HCT116 (cell line): ENCODE measurements around the gene MEF2D. TPM values are rescaled to one million over a fixed set of nuclear protein-coding genes. Genes with fewer than 3 reads are reported as not detected.

Experiments used
- ATAC-seq: fragments of 200-7000 bp; cut with Tn5 transposase; 2 replicates; pipeline ENCODE4 v1.9.1; 2020; ENCODE audit warnings: mild to moderate bottlenecking, moderate library complexity
- BruUV-seq: library from RNA; stranded (reverse); fragments of 400-500 nt; replicated peaks from 2 replicates; lab custom pipeline; 2021; lab: Mats Ljungman, UMichigan
- CTCF ChIA-PET: fragments of 300-600 bp; sonication (Branson Sonifier 250); formaldehyde crosslinking; loops from one replicate; lab custom pipeline; 2021; ENCODE audit warnings: antibody characterized with exemption; lab: Charles Lee
- POLR2A ChIA-PET: fragments of 300-600, 350-600 bp; sonication (Branson Sonifier 250); formaldehyde crosslinking; loops from one replicate; lab custom pipeline; 2021; ENCODE audit warnings: antibody characterized with exemption; lab: Charles Lee
- RAD21 ChIA-PET, 2 experiments: fragments of 300-600 bp; sonication (Branson Sonifier 250); formaldehyde crosslinking; loops; one replicate each; lab custom pipeline; 2023; ENCODE audit warnings: low total read pairs in 2 of 2; ENCODE audit not compliant: uncharacterized antibody in 2 of 2, unreplicated experiment in 2 of 2, low non-redundant PET in 1 of 2; lab: Charles Lee
- DNase-seq: peaks from one replicate; pipeline ENCODE4 v3.0.0-alpha.2; 2010; ENCODE audit warnings: low read depth, low spot score
- H2AFZ ChIP-seq: fragments of 200-600 bp; shearing (Covaris generic), sonication (generic); 2 replicates; pipeline ENCODE4 v1.6.1; 2017; ENCODE audit warnings: low read depth, mixed run types, mixed read lengths, antibody characterized with exemption, low read length; ENCODE audit not compliant: poor library complexity, severe bottlenecking
- H3K27ac ChIP-seq: 2 replicates; pipeline ENCODE4 v1.5.1; 2012; ENCODE audit warnings: low read depth, low read length
- H3K27me3 ChIP-seq: fragments of 200-600 bp; sonication (generic); 2 replicates; pipeline ENCODE4 v1.6.1; 2016; ENCODE audit warnings: mixed run types, low read length, mixed read lengths; ENCODE audit not compliant: insufficient read depth
- H3K36me3 ChIP-seq, 2 experiments: fragments of 200-500 bp in 1 of 2; fragments of 200-600 bp in 1 of 2; sonication (Bioruptor generic) in 1 of 2; sonication (generic) in 1 of 2; 2 replicates each; pipeline versions ENCODE4 v1.5.1 to v1.6.1; 2014 to 2016; ENCODE audit warnings: low read length in 2 of 2, inconsistent platforms in 1 of 2, mixed read lengths in 1 of 2, mixed run types in 1 of 2; ENCODE audit not compliant: insufficient read depth in 2 of 2, control insufficient read depth in 1 of 2
- H3K4me1 ChIP-seq, 2 experiments: fragments of 200-600 bp in 1 of 2; sonication (generic) in 1 of 2; 2 replicates each; pipeline versions ENCODE4 v1.5.1 to v1.6.1; 2012 to 2017; ENCODE audit warnings: low read length in 2 of 2, inconsistent platforms in 1 of 2, mild to moderate bottlenecking in 1 of 2, mixed read lengths in 1 of 2, mixed run types in 1 of 2, moderate library complexity in 1 of 2; ENCODE audit not compliant: insufficient read depth in 2 of 2, control insufficient read depth in 1 of 2
- H3K4me2 ChIP-seq: fragments of 200-600 bp; sonication (generic); 2 replicates; pipeline ENCODE4 v1.6.1; 2017; ENCODE audit warnings: mixed run types, low read length, mixed read lengths
- H3K4me3 ChIP-seq, 2 experiments: fragments of 200-600 bp in 1 of 2; sonication (generic) in 1 of 2; replicated peaks in 1 of 2; 2 replicates each; pipeline ENCODE4 v1.5.1; 2011 to 2016; ENCODE audit warnings: low read length in 2 of 2, control low read depth in 1 of 2, low read depth in 1 of 2, mild to moderate bottlenecking in 1 of 2, mixed read lengths in 1 of 2, mixed run types in 1 of 2
- H3K79me2 ChIP-seq: fragments of 200-600 bp; sonication (generic); 2 replicates; pipeline ENCODE4 v1.6.1; 2017; ENCODE audit warnings: mild to moderate bottlenecking, mixed run types, low read length, moderate library complexity, mixed read lengths; ENCODE audit not compliant: insufficient read depth
- H3K9ac ChIP-seq: fragments of 200-600 bp; sonication (generic); 2 replicates; pipeline ENCODE4 v1.6.1; 2016; ENCODE audit warnings: low read length, mixed read lengths
- H3K9me2 ChIP-seq: fragments of 200-600 bp; sonication (generic), shearing (Covaris generic); 2 replicates; pipeline ENCODE4 v1.6.1; 2017; ENCODE audit warnings: mixed run types, mild to moderate bottlenecking, moderate library complexity; ENCODE audit not compliant: insufficient read depth
- H3K9me3 ChIP-seq, 2 experiments: fragments of 200-500 bp in 1 of 2; fragments of 200-600 bp in 1 of 2; sonication (Bioruptor generic) in 1 of 2; sonication (generic) in 1 of 2; 2 replicates each; pipeline ENCODE4 v1.6.1; 2014 to 2017; ENCODE audit warnings: low read length in 2 of 2, mixed read lengths in 2 of 2, inconsistent platforms in 1 of 2, low read depth in 1 of 2, mild to moderate bottlenecking in 1 of 2, mixed run types in 1 of 2, moderate library complexity in 1 of 2; ENCODE audit not compliant: control insufficient read depth in 1 of 2, insufficient read depth in 1 of 2
- H4K20me1 ChIP-seq: fragments of 200-600 bp; sonication (generic), shearing (Covaris generic); 2 replicates; pipeline ENCODE4 v1.6.1; 2017; ENCODE audit warnings: mixed run types, mild to moderate bottlenecking, moderate library complexity; ENCODE audit not compliant: insufficient read depth
- EGR1 ChIP-seq: IDR thresholded peaks from 2 replicates; pipeline ENCODE4 v1.6.1; 2012; ENCODE audit warnings: low read depth
- FOSL1 ChIP-seq: IDR thresholded peaks from 2 replicates; pipeline ENCODE4 v1.6.1; 2012; ENCODE audit warnings: low read depth
- POLR2A ChIP-seq: IDR thresholded peaks from 2 replicates; pipeline ENCODE4 v1.7.0; 2011; ENCODE audit warnings: borderline replicate concordance; ENCODE audit not compliant: insufficient read depth, insufficient read length; ENCODE audit errors: extremely low read depth
- POLR2AphosphoS5 ChIP-seq: IDR thresholded peaks from 2 replicates; pipeline ENCODE4 v1.6.1; 2011; ENCODE audit warnings: mild to moderate bottlenecking, low read depth, low read length, moderate library complexity
- RAD21 ChIP-seq: IDR thresholded peaks from 2 replicates; pipeline ENCODE4 v1.6.1; 2012; ENCODE audit warnings: low read depth, mild to moderate bottlenecking
- SP1 ChIP-seq: IDR thresholded peaks from 2 replicates; pipeline ENCODE4 v1.6.1; 2012; ENCODE audit warnings: low read depth
- intact Hi-C: fragments of 100-400 bp; cut with micrococcal nuclease; formaldehyde crosslinking; loops from 2 replicates; pipeline ENCODE4 v1.10.0; 2022
- total RNA-seq: library from RNA; stranded (reverse); gene quantifications from one replicate; pipeline ENCODE4 v1.2.1, GENCODE V29; 2021; ENCODE audit not compliant: unreplicated experiment
- TF ChIP-seq, protein P1 (sequence below), 3 experiments: fragments of 200-600 bp in 1 of 3; sonication (generic) in 1 of 3; IDR thresholded peaks in 2 of 3; conservative IDR thresholded peaks in 1 of 3; 2 replicates each; pipeline ENCODE4 v1.5.1; 2012 to 2017; ENCODE audit warnings: low read depth in 2 of 3, low read length in 2 of 3, antibody characterized with exemption in 1 of 3, borderline replicate concordance in 1 of 3, control low read depth in 1 of 3, mild to moderate bottlenecking in 1 of 3, mixed read lengths in 1 of 3, mixed run types in 1 of 3, moderate library complexity in 1 of 3; ENCODE audit not compliant: insufficient read depth in 1 of 3
- TF ChIP-seq, protein P2 (sequence below): IDR thresholded peaks from 2 replicates; pipeline ENCODE4 v1.6.1; 2012; ENCODE audit warnings: low read depth
- TF ChIP-seq, protein P3 (sequence below): IDR thresholded peaks from 2 replicates; pipeline ENCODE4 v1.6.1; 2012
- TF ChIP-seq, protein P4 (sequence below): IDR thresholded peaks from 2 replicates; pipeline ENCODE4 v1.6.1; 2012

The MEF2D gene
- total RNA-seq, 1 experiment from 2014 or later, result 44.2 TPM

DNA sequence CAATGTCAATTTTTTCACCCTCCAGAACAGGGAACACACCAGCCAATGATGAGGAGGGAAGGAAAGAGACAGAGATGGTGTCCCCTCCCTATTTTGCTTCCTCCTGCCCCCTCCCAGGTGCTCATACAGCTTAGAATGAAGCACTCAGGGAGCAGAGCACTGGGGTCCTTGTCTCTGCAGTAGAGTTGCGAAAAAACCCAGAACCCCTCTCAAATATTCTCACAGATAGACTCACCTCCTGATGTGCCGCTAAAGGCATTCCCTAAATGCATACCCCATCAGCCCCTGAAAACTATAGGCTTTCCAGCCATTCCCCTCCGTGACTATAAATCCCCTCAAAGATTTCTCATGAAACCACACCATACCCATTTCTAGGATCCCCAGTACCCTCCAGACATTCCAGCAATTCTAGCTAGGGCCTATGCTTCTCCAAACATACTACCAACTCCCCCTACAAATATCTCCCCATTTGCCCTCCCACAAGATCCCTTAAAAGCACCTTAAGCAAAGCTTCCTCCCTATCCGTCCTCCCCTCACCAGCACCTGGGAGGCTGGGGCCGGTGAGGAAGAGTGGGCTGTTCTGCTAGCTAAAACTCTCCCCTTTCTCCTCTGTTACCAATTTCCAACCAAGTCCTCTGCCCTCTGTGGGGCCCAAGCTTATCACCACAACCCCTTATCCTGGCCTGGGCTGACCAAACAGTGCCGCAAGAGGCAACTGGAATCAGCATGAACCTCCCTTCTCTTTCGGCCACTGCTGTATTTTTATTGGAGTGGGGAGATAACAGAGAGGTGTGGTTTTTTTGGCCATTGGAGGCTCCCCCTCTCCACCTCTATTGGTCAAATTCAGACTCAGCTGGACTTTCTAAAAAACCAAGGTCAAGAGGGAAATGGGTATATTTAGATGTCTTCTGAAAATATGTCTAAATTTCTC, 76.9 kb downstream of the MEF2D start:
- ChIA-PET RAD21 (no interaction called here), CTCF (interaction anchor here (1.2 to 2.9 kb wide), 2 partner anchors 22 to 38 kb away, joined by 3 to 24 read pairs; no protein-coding TSS in a partner anchor)

More for the DNA sequence above, 76.9 kb downstream of the MEF2D start:
- no peak for DNase-seq
- POLR2A ChIA-PET, result no interaction called here
- Histone ChIP-seq H3K27ac (no peak overlapping the region), H3K27me3 (no peaks in the 10 kb centered on the region; the same call in 1 of the 2 replicates), H2AFZ (no peak overlapping the region), H3K79me2 (peaks cover 26% of the 10 kb centered on the region), H3K4me2 (no peak overlapping the region), H3K4me1 (peaks cover 10 to 38% of the 10 kb centered on the region in 2 experiments; a peak in 3 of 4 replicates), H4K20me1 (no peaks in the 10 kb centered on the region), H3K36me3 (no peaks in the 10 kb centered on the region), H3K9me2 (no peaks in the 10 kb centered on the region), H3K9me3 (no peaks in the 10 kb centered on the region), H3K4me3 (no peak overlapping the region), H3K9ac (no peak overlapping the region)
- intact Hi-C loops, result no loop called here
- BruUV-seq, result no TSS peak
- ATAC-seq, result no peak
- TF ChIP-seq, protein P1, sequence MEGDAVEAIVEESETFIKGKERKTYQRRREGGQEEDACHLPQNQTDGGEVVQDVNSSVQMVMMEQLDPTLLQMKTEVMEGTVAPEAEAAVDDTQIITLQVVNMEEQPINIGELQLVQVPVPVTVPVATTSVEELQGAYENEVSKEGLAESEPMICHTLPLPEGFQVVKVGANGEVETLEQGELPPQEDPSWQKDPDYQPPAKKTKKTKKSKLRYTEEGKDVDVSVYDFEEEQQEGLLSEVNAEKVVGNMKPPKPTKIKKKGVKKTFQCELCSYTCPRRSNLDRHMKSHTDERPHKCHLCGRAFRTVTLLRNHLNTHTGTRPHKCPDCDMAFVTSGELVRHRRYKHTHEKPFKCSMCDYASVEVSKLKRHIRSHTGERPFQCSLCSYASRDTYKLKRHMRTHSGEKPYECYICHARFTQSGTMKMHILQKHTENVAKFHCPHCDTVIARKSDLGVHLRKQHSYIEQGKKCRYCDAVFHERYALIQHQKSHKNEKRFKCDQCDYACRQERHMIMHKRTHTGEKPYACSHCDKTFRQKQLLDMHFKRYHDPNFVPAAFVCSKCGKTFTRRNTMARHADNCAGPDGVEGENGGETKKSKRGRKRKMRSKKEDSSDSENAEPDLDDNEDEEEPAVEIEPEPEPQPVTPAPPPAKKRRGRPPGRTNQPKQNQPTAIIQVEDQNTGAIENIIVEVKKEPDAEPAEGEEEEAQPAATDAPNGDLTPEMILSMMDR (IDR thresholded peaks at IDR 0.05 in 2 of 3, conservative IDR thresholded peaks at IDR 0.05 in 1 of 3; ENCODE audit: borderline replicate concordance in 1 of 3, insufficient read depth in 1 of 3, low read depth in 2 of 3, low read length in 2 of 3), result no peak
- TF ChIP-seq POLR2A (no peak), RAD21 (no peak), SP1 (no peak), EGR1 (no peak), POLR2AphosphoS5 (no peak), FOSL1 (no peak)
- TF ChIP-seq, protein P2, sequence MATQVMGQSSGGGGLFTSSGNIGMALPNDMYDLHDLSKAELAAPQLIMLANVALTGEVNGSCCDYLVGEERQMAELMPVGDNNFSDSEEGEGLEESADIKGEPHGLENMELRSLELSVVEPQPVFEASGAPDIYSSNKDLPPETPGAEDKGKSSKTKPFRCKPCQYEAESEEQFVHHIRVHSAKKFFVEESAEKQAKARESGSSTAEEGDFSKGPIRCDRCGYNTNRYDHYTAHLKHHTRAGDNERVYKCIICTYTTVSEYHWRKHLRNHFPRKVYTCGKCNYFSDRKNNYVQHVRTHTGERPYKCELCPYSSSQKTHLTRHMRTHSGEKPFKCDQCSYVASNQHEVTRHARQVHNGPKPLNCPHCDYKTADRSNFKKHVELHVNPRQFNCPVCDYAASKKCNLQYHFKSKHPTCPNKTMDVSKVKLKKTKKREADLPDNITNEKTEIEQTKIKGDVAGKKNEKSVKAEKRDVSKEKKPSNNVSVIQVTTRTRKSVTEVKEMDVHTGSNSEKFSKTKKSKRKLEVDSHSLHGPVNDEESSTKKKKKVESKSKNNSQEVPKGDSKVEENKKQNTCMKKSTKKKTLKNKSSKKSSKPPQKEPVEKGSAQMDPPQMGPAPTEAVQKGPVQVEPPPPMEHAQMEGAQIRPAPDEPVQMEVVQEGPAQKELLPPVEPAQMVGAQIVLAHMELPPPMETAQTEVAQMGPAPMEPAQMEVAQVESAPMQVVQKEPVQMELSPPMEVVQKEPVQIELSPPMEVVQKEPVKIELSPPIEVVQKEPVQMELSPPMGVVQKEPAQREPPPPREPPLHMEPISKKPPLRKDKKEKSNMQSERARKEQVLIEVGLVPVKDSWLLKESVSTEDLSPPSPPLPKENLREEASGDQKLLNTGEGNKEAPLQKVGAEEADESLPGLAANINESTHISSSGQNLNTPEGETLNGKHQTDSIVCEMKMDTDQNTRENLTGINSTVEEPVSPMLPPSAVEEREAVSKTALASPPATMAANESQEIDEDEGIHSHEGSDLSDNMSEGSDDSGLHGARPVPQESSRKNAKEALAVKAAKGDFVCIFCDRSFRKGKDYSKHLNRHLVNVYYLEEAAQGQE, result no peak
- TF ChIP-seq, protein P3, sequence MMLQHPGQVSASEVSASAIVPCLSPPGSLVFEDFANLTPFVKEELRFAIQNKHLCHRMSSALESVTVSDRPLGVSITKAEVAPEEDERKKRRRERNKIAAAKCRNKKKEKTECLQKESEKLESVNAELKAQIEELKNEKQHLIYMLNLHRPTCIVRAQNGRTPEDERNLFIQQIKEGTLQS, result no peak
- TF ChIP-seq, protein P4, sequence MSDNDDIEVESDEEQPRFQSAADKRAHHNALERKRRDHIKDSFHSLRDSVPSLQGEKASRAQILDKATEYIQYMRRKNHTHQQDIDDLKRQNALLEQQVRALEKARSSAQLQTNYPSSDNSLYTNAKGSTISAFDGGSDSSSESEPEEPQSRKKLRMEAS, result no peak
